ENCODE data around the gene LONRF2. TPM values are rescaled to one million over a fixed set of nuclear protein-coding genes. Genes with fewer than 3 reads are reported as not detected.

Gene LONRF2
- total RNA-seq, 1 experiment from 2014 or later: 0.33 TPM

DNA sequence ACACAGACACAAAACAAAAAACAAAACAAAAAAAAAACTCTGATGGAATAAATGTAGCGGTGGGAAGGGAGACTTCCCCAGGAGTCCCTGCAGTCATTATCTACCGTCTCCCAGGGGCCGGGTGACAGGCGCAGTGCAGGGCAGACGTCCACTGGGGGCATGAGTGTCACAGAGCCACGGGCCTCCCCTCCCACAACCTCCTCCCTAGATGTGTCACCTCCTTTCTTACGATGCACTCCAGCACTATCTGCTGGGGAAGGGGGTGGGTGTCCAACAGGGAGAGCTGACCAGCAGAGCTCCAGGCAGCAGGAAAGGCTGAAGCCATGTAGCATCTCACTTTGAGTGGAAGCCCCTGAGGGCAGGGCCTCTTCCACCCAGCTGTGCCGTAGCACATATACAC is 84.5 kb downstream of the LONRF2 start:
- Mint-ChIP-seq H3K4me3 (no peak overlapping the region), H3K27me3 (ENCODE audit: low read depth) (peaks cover 3% of the 10 kb centered on the region; the same call in 1 of the 2 replicates), H3K9me3 (no peaks in the 10 kb centered on the region), H3K27ac (no peak overlapping the region), H3K4me1 (peaks cover 37% of the 10 kb centered on the region), H3K36me3 (no peaks in the 10 kb centered on the region)
- ATAC-seq (peak; percentile 27; the same call in 1 of the 2 replicates), DNase-seq (ENCODE audit: low spot score) (no peak)
- CTCF ChIA-PET: interaction anchor here (0.7 to 3.9 kb wide), 4 partner anchors 23 to 123 kb away, joined by 3 to 25 read pairs (median 14); no protein-coding TSS in a partner anchor
- POLR2A ChIA-PET: no interaction called here
- TF ChIP-seq ZNF512 (CRISPR knock-in tag; IDR thresholded peaks at IDR 0.05; ENCODE audit: borderline replicate concordance): no peak
- TF ChIP-seq CTCF (IDR thresholded peaks at IDR 0.05): no peak

GRCh38 chr2:100237163-100237562 is 85.1 kb downstream of the LONRF2 start:
- ChIA-PET POLR2A (no interaction called here), CTCF (interaction anchor here (0.7 to 3.7 kb wide), 2 partner anchors 22 to 24 kb away, joined by 3 to 25 read pairs; no protein-coding TSS in a partner anchor)
- Mint-ChIP-seq H3K27ac (no peak overlapping the region), H3K27me3 (ENCODE audit: low read depth) (peaks cover 3% of the 10 kb centered on the region; the same call in 1 of the 2 replicates), H3K4me3 (no peak overlapping the region), H3K9me3 (no peaks in the 10 kb centered on the region), H3K4me1 (peaks cover 37% of the 10 kb centered on the region), H3K36me3 (no peaks in the 10 kb centered on the region)
- TF ChIP-seq SMAD4 (CRISPR knock-in tag; IDR thresholded peaks at IDR 0.05): no peak
- no peak for TF ChIP-seq ZNF219 (CRISPR knock-in tag; IDR thresholded peaks at IDR 0.05; ENCODE audit: borderline replicate concordance)
- no peak for TF ChIP-seq SMAD3 (CRISPR knock-in tag; IDR thresholded peaks at IDR 0.05; ENCODE audit: borderline replicate concordance)
- no peak for TF ChIP-seq HMGA2 (CRISPR knock-in tag; IDR thresholded peaks at IDR 0.05)
- no peak for TF ChIP-seq AFF4 (CRISPR knock-in tag; IDR thresholded peaks at IDR 0.05; ENCODE audit: borderline replicate concordance)
- TF ChIP-seq ZNF396 (CRISPR knock-in tag; IDR thresholded peaks at IDR 0.05; ENCODE audit: borderline replicate concordance): no peak
- TF ChIP-seq, protein P1, sequence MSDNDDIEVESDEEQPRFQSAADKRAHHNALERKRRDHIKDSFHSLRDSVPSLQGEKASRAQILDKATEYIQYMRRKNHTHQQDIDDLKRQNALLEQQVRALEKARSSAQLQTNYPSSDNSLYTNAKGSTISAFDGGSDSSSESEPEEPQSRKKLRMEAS (CRISPR knock-in tag; IDR thresholded peaks at IDR 0.05): no peak
- no peak for ATAC-seq
- no peak for DNase-seq (ENCODE audit: low spot score)

- CTCF ChIA-PET: interaction anchor here (3.7 kb wide), 1 partner anchor 25 kb away, joined by 25 read pairs; no protein-coding TSS in a partner anchor
- no peak for DNase-seq (ENCODE audit: low spot score)
- POLR2A ChIA-PET: no interaction called here
- no peak for ATAC-seq
- no peaks in the 10 kb centered on the region for H3K36me3 Mint-ChIP-seq
- H3K4me3 Mint-ChIP-seq: no peak overlapping the region
- peaks cover 3% of the 10 kb centered on the region; the same call in 1 of the 2 replicates for H3K27me3 Mint-ChIP-seq (ENCODE audit: low read depth)
- H3K9me3 Mint-ChIP-seq: no peaks in the 10 kb centered on the region
- H3K27ac Mint-ChIP-seq: no peak overlapping the region
- peaks cover 42% of the 10 kb centered on the region for H3K4me1 Mint-ChIP-seq
- TF ChIP-seq ETV6 (CRISPR knock-in tag; IDR thresholded peaks at IDR 0.05) (no peak), FOXJ3 (CRISPR knock-in tag; IDR thresholded peaks at IDR 0.05; ENCODE audit: borderline replicate concordance) (no peak), FOXP4 (CRISPR knock-in tag; IDR thresholded peaks at IDR 0.05) (no peak), ATF2 (CRISPR knock-in tag; IDR thresholded peaks at IDR 0.05; ENCODE audit: borderline replicate concordance, low read depth) (no peak), NFE2L1 (CRISPR knock-in tag; IDR thresholded peaks at IDR 0.05) (no peak), ZBTB21 (CRISPR knock-in tag; IDR thresholded peaks at IDR 0.05; ENCODE audit: borderline replicate concordance) (no peak), CREM (CRISPR knock-in tag; IDR thresholded peaks at IDR 0.05) (no peak), ZNF317 (CRISPR knock-in tag; IDR thresholded peaks at IDR 0.05; ENCODE audit: borderline replicate concordance, low read depth) (no peak)
- TF ChIP-seq, protein P2, sequence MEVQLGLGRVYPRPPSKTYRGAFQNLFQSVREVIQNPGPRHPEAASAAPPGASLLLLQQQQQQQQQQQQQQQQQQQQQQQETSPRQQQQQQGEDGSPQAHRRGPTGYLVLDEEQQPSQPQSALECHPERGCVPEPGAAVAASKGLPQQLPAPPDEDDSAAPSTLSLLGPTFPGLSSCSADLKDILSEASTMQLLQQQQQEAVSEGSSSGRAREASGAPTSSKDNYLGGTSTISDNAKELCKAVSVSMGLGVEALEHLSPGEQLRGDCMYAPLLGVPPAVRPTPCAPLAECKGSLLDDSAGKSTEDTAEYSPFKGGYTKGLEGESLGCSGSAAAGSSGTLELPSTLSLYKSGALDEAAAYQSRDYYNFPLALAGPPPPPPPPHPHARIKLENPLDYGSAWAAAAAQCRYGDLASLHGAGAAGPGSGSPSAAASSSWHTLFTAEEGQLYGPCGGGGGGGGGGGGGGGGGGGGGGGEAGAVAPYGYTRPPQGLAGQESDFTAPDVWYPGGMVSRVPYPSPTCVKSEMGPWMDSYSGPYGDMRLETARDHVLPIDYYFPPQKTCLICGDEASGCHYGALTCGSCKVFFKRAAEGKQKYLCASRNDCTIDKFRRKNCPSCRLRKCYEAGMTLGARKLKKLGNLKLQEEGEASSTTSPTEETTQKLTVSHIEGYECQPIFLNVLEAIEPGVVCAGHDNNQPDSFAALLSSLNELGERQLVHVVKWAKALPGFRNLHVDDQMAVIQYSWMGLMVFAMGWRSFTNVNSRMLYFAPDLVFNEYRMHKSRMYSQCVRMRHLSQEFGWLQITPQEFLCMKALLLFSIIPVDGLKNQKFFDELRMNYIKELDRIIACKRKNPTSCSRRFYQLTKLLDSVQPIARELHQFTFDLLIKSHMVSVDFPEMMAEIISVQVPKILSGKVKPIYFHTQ (CRISPR knock-in tag; IDR thresholded peaks at IDR 0.05): no peak
These were observed 86.1 kb downstream of the LONRF2 start for GRCh38 chr2:100236166-100236565.

All from WTC11 (cell line).